Heart left ventricle (tissue), 16 donors: ENCODE data around the gene ATP1A1. TPM values are rescaled to one million over a fixed set of nuclear protein-coding genes. Genes with fewer than 3 reads are reported as not detected.

Source experiments
- ATAC-seq, 4 donors: fragments of 200-7000 bp; cut with Tn5 transposase; one replicate each; pipeline ENCODE4 v1.9.1; 2020 to 2022; ENCODE audit warnings: moderate library complexity in 4 of 4, mild to moderate bottlenecking in 3 of 4, moderate number of reproducible peaks in 1 of 4
- DNase-seq, 5 donors: peaks; one replicate each; pipeline ENCODE4 v3.0.0-alpha.2; 2020
- H3K27ac ChIP-seq, 12 donors: fragments of 200-600 bp; sonication (generic) in 4 of 12; one replicate each; pipeline versions ENCODE4 v1.5.0 to v1.8.0; 2016 to 2022; ENCODE audit warnings: mild to moderate bottlenecking in 2 of 12
- H3K27me3 ChIP-seq, 9 donors: fragments of 200-600 bp; sonication (generic) in 2 of 9; one replicate each; pipeline versions ENCODE4 v1.5.1 to v1.8.0; 2016 to 2022; ENCODE audit warnings: mild to moderate bottlenecking in 3 of 9
- H3K36me3 ChIP-seq, 9 donors: fragments of 200-600 bp; sonication (generic) in 2 of 9; one replicate each; pipeline versions ENCODE4 v1.5.0 to v1.8.0; 2018 to 2022; ENCODE audit warnings: mild to moderate bottlenecking in 2 of 9
- H3K4me1 ChIP-seq, 12 donors: fragments of 200-600 bp; sonication (generic) in 4 of 12; one replicate each; pipeline versions ENCODE4 v1.5.0 to v1.8.0; 2016 to 2022; ENCODE audit warnings: mild to moderate bottlenecking in 3 of 12
- H3K4me3 ChIP-seq, 12 donors: fragments of 200-600 bp; sonication (generic) in 4 of 12; one replicate each; pipeline versions ENCODE4 v1.5.0 to v1.8.0; 2017 to 2022; ENCODE audit warnings: mild to moderate bottlenecking in 9 of 12, moderate library complexity in 4 of 12
- H3K9me3 ChIP-seq, 12 donors: fragments of 200-600 bp; sonication (generic) in 4 of 12; one replicate each; pipeline versions ENCODE4 v1.5.0 to v1.8.0; 2016 to 2022; ENCODE audit warnings: mild to moderate bottlenecking in 1 of 12
- POLR2A ChIP-seq, 2 donors: fragments of 450-650 bp; IDR thresholded peaks; one replicate each; pipeline ENCODE4 v1.6.1; 2017; ENCODE audit warnings: antibody characterized with exemption in 2 of 2, mild to moderate bottlenecking in 2 of 2, moderate library complexity in 2 of 2
- WGBS, 4 donors: extraction: QIAGEN DNeasy Blood & Tissue Kit in 2 of 4; methylation state at CpG; one replicate each; pipeline versions ENCODE4 v1.1.5 to v1.1.7; 2013 to 2018; 5-methylcytosine and 5-hydroxymethylcytosine counted together
- intact Hi-C, 10 donors: fragments of 100-400 bp; cut with DNase I; formaldehyde crosslinking; loops; one replicate each; pipeline versions ENCODE4 v1.11.1 to v1.14.2; 2022
- polyA plus RNA-seq, 2 donors: library from polyadenylated mRNA; stranded (reverse); fragments of 200-250 nt; gene quantifications; one replicate each; pipeline ENCODE4 v1.2.3, GENCODE V29; 2013
- total RNA-seq, 9 donors: library from RNA; depleted of rRNA in 2 of 9; stranded (reverse); fragments of >200 nt in 2 of 9; fragmentation: NEBNext Ultra II Directional in 3 of 9; extraction: Animal tissue kit (Norgen Biotek cat#: 25700) in 3 of 9; gene quantifications; one replicate each; pipeline versions ENCODE4 v1.1.0 to v1.2.4, GENCODE V29; 2016 to 2023
- TF ChIP-seq, protein P1 (sequence below), 12 donors: fragments of 200-600 bp; sonication (generic) in 4 of 12; IDR thresholded peaks; one replicate each; pipeline versions ENCODE4 v1.5.0 to v1.8.0; 2018 to 2022; ENCODE audit warnings: antibody characterized with exemption in 12 of 12, mild to moderate bottlenecking in 5 of 12
- donor health status: ischemic (EF 13 %, LVEDD 7.1; RV severe dilation, severe dysfunction).
- donor health status: healthy with polysubstance abuse.
- donor health status: DM: no; HTN: yes; CAD: no.
- donor health status: DM: no; HTN: no; CAD: no.
- donor health status: ischemic (EF 25% LVEDD 6.9; RV normal size, moderate dysfunction).
- donor health status: ischemic (EF 25% LVEDD 5.7; RV mildly dilated, moderate dysfunction).
- donor health status: healthy.
- donor health status: DM: yes; HTN: yes; CAD: no.
- donor health status: ischemic (EF 35%, LVEDD 5.7; RV mildly dilated, moderate dysfunction).
- donor health status: nonischemic (EF 11% LVEDD 7.7; RV severe dilation, severe dysfunction).
- donor health status: DM: yes; HTN: yes; CAD: no.
- donor health status: PGD.
- donor health status: ischemic (EF 29% LVEDD 5.4; RV normal size, mild dysfunction).
- donor health status: nonischemic (EF 23%, LVEDD 6.1; RV moderate dilation, normal function).

ATP1A1 gene
- total and polyA plus RNA-seq, 11 donors, result 115 to 896 (median 241) TPM

DNA sequence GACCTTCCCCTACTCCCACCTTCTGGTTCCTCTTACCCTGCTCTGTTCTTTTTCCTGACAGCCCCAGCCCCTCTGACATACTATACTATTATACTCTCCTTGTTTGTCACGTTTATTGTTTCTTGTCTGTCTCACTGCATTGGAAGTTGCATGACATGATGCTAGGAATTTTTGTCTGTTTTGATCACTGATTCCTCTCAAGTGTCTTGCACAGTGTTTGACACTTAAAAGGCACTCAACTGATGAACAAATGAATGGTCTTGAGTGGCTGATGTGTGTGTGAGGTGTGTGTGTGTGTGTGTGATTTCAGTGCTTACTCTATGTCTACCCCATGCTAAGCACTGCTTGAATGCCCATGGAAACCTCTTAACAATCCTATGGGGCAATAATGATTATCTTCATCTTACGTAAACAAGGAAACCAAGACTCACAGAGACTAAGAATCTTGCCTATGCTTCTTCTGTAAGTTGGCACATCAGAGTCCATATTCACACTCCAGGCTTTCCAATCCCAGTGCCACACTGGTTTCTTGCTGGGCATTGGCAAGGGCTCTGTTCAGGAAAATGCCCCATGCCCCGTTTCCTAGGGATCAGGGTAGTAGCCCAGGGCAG lies 59.7 kb downstream of the ATP1A1 start:
- no peak overlapping the region for H3K4me3 ChIP-seq
- H3K9me3 ChIP-seq, result peaks cover 0 to 6% (median 0%) of the 10 kb centered on the region in 12 donors
- ATAC-seq, result no peak
- no peak for DNase-seq
- H3K27me3 ChIP-seq, result no peaks in the 10 kb centered on the region
- 50 to 63% (median 59%) methylated on average over 3 of the region's 3 CpGs for WGBS, 4 donors
- peaks cover 0 to 34% (median 7%) of the 10 kb centered on the region in 12 donors for H3K4me1 ChIP-seq
- no peak for TF ChIP-seq POLR2A (IDR thresholded peaks at IDR 0.05)
- TF ChIP-seq, protein P1, sequence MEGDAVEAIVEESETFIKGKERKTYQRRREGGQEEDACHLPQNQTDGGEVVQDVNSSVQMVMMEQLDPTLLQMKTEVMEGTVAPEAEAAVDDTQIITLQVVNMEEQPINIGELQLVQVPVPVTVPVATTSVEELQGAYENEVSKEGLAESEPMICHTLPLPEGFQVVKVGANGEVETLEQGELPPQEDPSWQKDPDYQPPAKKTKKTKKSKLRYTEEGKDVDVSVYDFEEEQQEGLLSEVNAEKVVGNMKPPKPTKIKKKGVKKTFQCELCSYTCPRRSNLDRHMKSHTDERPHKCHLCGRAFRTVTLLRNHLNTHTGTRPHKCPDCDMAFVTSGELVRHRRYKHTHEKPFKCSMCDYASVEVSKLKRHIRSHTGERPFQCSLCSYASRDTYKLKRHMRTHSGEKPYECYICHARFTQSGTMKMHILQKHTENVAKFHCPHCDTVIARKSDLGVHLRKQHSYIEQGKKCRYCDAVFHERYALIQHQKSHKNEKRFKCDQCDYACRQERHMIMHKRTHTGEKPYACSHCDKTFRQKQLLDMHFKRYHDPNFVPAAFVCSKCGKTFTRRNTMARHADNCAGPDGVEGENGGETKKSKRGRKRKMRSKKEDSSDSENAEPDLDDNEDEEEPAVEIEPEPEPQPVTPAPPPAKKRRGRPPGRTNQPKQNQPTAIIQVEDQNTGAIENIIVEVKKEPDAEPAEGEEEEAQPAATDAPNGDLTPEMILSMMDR (IDR thresholded peaks at IDR 0.05), result no peak
- no peaks in the 10 kb centered on the region for H3K36me3 ChIP-seq
- intact Hi-C loops, result loop anchor here in 5 of 10 donors (2.0 to 5.0 kb wide), 3 partner anchors 44 to 54 kb away; no protein-coding TSS in a partner anchor
- peak overlapping the region in 11 of 12 donors; percentile 41 to 91 (median 75) for H3K27ac ChIP-seq

GRCh38 chr1:116433275-116434257 lies 60.5 kb downstream of the ATP1A1 start:
- 41 to 60% (median 45%) methylated on average over 12 to 13 of the region's 13 CpGs for WGBS, 4 donors
- ATAC-seq, result peak; percentile 88 to 95 (median 91)
- intact Hi-C loops, result loop anchor here in 5 of 10 donors (2.0 to 5.0 kb wide), 3 partner anchors 43 to 55 kb away; no protein-coding TSS in a partner anchor
- no peaks in the 10 kb centered on the region for H3K27me3 ChIP-seq
- peak overlapping the region; percentile 41 to 91 (median 78) for H3K27ac ChIP-seq
- TF ChIP-seq, protein P1 (IDR thresholded peaks at IDR 0.05), result no peak
- peak in 1 of 2 donors; percentile 11 for TF ChIP-seq POLR2A (IDR thresholded peaks at IDR 0.05)
- H3K9me3 ChIP-seq, result peaks cover 0 to 6% (median 0%) of the 10 kb centered on the region in 12 donors
- H3K36me3 ChIP-seq, result no peaks in the 10 kb centered on the region
- peak; percentile 67 to 86 (median 68) for DNase-seq
- peaks cover 0 to 34% (median 7%) of the 10 kb centered on the region in 12 donors for H3K4me1 ChIP-seq
- no peak overlapping the region for H3K4me3 ChIP-seq

DNA sequence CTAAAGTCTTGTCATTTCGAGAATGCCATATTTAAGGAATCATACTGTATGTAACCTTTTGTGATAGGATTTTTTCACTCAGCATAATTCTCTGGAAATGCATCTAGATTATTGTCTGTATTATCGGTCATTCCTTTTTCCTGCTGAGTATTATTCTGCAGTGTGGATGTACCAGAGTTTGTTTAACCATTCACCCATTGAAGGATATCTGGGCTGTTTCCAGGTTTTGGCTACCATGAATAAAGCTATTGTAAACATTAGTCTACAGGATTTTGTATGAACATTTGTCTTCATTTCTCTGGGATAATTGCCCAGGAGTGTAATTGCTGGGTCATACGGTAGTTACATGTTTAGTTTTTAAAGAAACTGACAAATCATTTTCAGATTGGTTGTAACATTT lies 61.8 kb downstream of the ATP1A1 start:
- H3K27me3 ChIP-seq, result no peaks in the 10 kb centered on the region
- H3K4me3 ChIP-seq, result no peak overlapping the region
- peaks cover 0 to 26% (median 4%) of the 10 kb centered on the region in 12 donors for H3K4me1 ChIP-seq
- DNase-seq, result no peak
- peaks cover 0 to 6% (median 0%) of the 10 kb centered on the region in 12 donors for H3K9me3 ChIP-seq
- no peaks in the 10 kb centered on the region for H3K36me3 ChIP-seq
- peak overlapping the region in 1 of 12 donors; percentile 83 for H3K27ac ChIP-seq
- 91 to 95% (median 92%) methylated on average over 3 of the region's 3 CpGs for WGBS, 4 donors
- no peak for ATAC-seq
- TF ChIP-seq, protein P1 (IDR thresholded peaks at IDR 0.05), result no peak
- TF ChIP-seq POLR2A (IDR thresholded peaks at IDR 0.05), result no peak
- intact Hi-C loops, result loop anchor here in 4 of 10 donors (5.0 kb wide), 1 partner anchor 42 kb away; no protein-coding TSS in a partner anchor
